ENCODE measurements around the gene DIS3L.

DNA sequence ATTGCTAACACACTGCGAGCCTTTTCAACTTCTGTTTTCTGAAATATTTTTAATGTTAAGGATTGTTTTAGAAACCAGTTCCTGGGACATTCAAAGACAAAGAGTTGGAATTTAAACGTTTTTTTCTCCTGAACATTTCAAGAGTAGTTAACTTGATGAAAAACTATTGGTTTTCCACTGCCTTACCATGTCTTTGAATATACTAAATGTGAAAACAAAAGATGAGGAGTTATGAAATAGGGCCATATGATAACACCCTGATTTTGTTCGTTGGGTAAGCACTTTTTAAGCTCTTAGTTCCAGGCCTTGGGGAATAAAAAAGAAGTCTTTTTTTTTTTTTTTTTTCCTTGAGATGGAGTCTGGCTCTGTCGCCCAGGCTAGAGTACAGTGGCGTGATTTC is 2.8 kb downstream of the DIS3L start:
- no peak for TF ChIP-seq CEBPB (IDR thresholded peaks at IDR 0.05)
- TF ChIP-seq EP300 (IDR thresholded peaks at IDR 0.05; ENCODE audit: borderline replicate concordance): no peak
- no peak for TF ChIP-seq RAD21 (IDR thresholded peaks at IDR 0.05; ENCODE audit: low read depth)
- TF ChIP-seq CREB1 (IDR thresholded peaks at IDR 0.05; ENCODE audit: low read depth): no peak
- TF ChIP-seq FOXM1 (IDR thresholded peaks at IDR 0.05; ENCODE audit: borderline replicate concordance, low read depth): no peak
- no peak for TF ChIP-seq REST (IDR thresholded peaks at IDR 0.05; ENCODE audit: low read depth)
- TF ChIP-seq MAX (IDR thresholded peaks at IDR 0.05): no peak
- no peak for TF ChIP-seq TAF1 (IDR thresholded peaks at IDR 0.05; ENCODE audit: low read depth)
- no peak for TF ChIP-seq YY1 (IDR thresholded peaks at IDR 0.05; ENCODE audit: low read depth)
- TF ChIP-seq NFIC (IDR thresholded peaks at IDR 0.05): no peak
- no peak for TF ChIP-seq TEAD4 (IDR thresholded peaks at IDR 0.05)
